Keratinocyte (primary cell): Measurements from ENCODE around the gene ODAD2.

Source experiments
- EZH2 ChIP-seq: IDR thresholded peaks from one replicate; pipeline ENCODE4 v1.6.1; 2012; ENCODE audit warnings: inconsistent platforms, mild to moderate bottlenecking, low read length, moderate library complexity
- TF ChIP-seq, protein P1 (sequence below), 3 experiments: IDR thresholded peaks in 1 of 3; conservative IDR thresholded peaks in 1 of 3; optimal IDR thresholded peaks in 1 of 3; 2 replicates in 2 of 3; 3 replicates in 1 of 3; pipeline versions ENCODE3 to v1.5.1; 2011; ENCODE audit warnings: low read length in 3 of 3, mild to moderate bottlenecking in 3 of 3, moderate library complexity in 2 of 3, control low read depth in 1 of 3, inconsistent platforms in 1 of 3; ENCODE audit not compliant: insufficient read depth in 2 of 3; ENCODE audit errors: extremely low read depth in 1 of 3

DNA sequence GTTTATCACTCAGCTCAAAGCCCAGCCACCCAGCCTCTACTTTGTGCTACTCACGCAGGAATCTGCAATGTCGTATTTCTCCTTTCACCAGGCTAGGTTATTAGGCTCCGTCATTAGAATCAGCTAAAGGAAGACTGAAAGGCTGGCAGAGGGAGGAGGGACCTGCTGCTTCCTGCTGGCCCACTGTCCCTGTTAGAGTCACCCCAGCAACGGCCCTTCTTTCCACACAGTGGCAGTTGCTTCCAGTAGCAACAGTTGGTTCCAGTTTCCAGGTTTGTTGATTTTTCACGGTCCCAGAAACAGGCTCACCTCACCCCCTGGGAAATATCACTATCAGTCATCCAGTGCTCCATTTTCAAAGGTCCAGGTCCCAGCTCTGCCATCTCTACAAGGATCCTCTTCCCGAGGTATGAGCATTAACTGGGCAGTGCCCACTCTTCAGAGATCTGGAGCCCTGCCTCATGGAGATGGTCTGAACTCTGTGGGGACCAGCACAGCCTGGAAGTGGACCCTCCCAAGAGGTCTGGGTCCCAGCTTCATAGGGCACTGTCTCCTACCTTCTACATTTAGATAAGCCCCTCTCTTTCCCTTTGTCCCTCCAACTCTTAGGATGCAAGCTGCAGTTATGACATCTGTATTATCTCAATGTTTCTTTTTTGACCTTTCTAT lies 15.9 kb downstream of the ODAD2 start:
- TF ChIP-seq, protein P1, sequence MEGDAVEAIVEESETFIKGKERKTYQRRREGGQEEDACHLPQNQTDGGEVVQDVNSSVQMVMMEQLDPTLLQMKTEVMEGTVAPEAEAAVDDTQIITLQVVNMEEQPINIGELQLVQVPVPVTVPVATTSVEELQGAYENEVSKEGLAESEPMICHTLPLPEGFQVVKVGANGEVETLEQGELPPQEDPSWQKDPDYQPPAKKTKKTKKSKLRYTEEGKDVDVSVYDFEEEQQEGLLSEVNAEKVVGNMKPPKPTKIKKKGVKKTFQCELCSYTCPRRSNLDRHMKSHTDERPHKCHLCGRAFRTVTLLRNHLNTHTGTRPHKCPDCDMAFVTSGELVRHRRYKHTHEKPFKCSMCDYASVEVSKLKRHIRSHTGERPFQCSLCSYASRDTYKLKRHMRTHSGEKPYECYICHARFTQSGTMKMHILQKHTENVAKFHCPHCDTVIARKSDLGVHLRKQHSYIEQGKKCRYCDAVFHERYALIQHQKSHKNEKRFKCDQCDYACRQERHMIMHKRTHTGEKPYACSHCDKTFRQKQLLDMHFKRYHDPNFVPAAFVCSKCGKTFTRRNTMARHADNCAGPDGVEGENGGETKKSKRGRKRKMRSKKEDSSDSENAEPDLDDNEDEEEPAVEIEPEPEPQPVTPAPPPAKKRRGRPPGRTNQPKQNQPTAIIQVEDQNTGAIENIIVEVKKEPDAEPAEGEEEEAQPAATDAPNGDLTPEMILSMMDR (optimal IDR thresholded peaks at IDR 0.05 in 1 of 3, IDR thresholded peaks at IDR 0.05 in 1 of 3, conservative IDR thresholded peaks at IDR 0.05 in 1 of 3; ENCODE audit: extremely low read depth in 1 of 3, insufficient read depth in 2 of 3, low read length in 3 of 3), result no peak
- TF ChIP-seq EZH2, result no peak
